ENCODE measurements around the gene ACBD5. TPM values are rescaled to one million over a fixed set of nuclear protein-coding genes. Genes with fewer than 3 reads are reported as not detected.
"Not testable (repeated sequence)": the region's sequence is repeated elsewhere in the genome, so short reads cannot be mapped to it uniquely, and the experiment has no call there.

Gene ACBD5
- total and polyA plus RNA-seq, 7 donors, result 11.5 to 36.8 (median 19.6) TPM

DNA sequence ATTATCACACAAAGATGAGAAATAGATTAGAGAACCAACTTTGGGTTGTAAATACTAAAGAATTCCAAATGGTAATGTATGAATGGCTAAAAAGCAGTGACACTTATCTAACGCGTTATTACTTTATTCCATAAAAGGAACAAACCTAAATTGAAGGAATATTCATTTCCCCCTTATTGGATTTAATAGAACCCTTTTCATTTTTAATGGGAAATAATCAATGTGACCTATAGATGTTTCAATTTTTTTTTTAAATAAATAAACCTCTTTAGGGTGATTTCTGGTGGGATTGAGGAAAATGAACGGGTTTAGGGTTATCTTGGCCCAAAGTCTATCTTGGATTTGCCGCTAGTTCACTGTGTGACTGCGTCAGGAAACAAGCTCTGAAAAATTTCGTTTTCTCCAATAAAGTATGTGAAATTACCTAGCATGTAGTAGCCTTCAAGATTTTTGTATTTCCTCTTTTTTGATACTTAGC, 1.9 kb upstream of the ACBD5 start:
- H3K27ac ChIP-seq, result peak overlapping the region; percentile 95 to 98 (median 96)
- TF ChIP-seq POLR2AphosphoS5 (IDR thresholded peaks at IDR 0.05) (no peak), POLR2A (IDR thresholded peaks at IDR 0.05) (no peak), CTCF (IDR thresholded peaks at IDR 0.05) (no peak), EP300 (IDR thresholded peaks at IDR 0.05) (no peak)
- H3K27me3 ChIP-seq, result no peaks in the 10 kb centered on the region
- H3K4me1 ChIP-seq, result peaks cover 0 to 34% (median 21%) of the 10 kb centered on the region in 4 donors
- WGBS, 2 donors, result 0% methylated on average over 6 of the region's 6 CpGs
- no peaks in the 10 kb centered on the region for H3K36me3 ChIP-seq
- intact Hi-C loops (cut with DNase I), result loop anchor here (5.0 kb wide), 1 partner anchor 260 kb away; the partner anchor contains the start of gene RAB18
- H3K9me3 ChIP-seq, result no peaks in the 10 kb centered on the region
- H3K4me3 ChIP-seq, result peak overlapping the region; percentile 58 to 87 (median 79)
- DNase-seq, result no peak

DNA sequence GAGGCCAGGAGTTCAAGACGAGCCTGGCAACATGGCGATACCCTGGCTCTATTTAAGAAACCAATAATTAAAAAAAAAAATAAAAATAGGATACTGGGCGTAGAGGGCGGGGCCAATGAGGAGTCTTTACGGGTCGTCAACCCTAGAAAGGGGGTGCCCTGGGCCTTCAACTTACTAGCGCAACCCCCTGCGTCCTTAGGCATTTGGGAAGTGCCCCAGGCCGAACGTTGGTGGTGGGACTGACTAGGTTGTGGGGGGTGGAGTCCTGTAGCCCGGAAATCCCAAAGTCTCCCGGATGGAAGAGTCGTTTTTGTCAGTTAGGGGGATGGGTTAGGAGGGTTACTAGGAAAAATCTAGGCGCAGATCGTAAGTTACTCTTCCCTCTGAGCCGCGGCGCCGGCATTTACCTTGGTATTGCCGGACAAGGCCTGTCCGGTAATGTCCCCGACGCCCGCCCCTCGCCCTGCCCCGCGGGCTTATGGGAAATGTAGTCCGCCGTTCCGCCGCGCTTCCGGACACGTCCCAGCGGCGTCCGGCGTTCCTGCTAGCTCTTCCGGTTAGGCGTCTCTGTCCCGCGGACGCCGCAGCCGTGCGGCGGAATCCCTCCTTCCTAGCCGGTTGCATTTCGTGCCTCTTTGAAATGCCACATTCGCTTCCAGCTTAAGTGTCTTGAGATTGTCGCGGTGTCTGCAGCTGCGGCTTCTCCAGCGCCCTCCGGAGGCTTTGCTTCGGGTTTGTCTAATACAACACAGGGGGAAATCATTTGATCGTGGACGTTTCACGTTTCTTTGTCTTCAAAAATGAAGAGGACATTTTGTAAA, 1.3 kb upstream of the ACBD5 start:
- DNase-seq, result peak; percentile 96
- no peak for TF ChIP-seq EP300 (IDR thresholded peaks at IDR 0.05)
- peak; percentile 9 to 50 (median 37) for TF ChIP-seq CTCF (IDR thresholded peaks at IDR 0.05)
- TF ChIP-seq POLR2AphosphoS5 (IDR thresholded peaks at IDR 0.05), result peak in 3 of 4 donors; percentile 97 to 98 (median 98)
- peak; percentile 93 to 95 for TF ChIP-seq POLR2A (IDR thresholded peaks at IDR 0.05)
- H3K4me3 ChIP-seq, result peak overlapping the region; percentile 58 to 87 (median 79)
- no peaks in the 10 kb centered on the region for H3K36me3 ChIP-seq
- 3% methylated on average over 59 of the region's 59 CpGs for WGBS, 2 donors
- intact Hi-C loops (cut with DNase I), result loop anchor here (1.0 to 5.0 kb wide), 2 partner anchors 87 to 260 kb away; partner anchors contain the start of genes MASTL and RAB18
- no peaks in the 10 kb centered on the region for H3K9me3 ChIP-seq
- H3K27ac ChIP-seq, result peak overlapping the region; percentile 95 to 98 (median 96)
- no peaks in the 10 kb centered on the region for H3K27me3 ChIP-seq
- peaks cover 0 to 34% (median 21%) of the 10 kb centered on the region in 4 donors for H3K4me1 ChIP-seq

- no peaks in the 10 kb centered on the region for H3K9me3 ChIP-seq
- peaks cover 0 to 38% (median 21%) of the 10 kb centered on the region in 4 donors for H3K4me1 ChIP-seq
- peak overlapping the region; percentile 95 to 98 (median 96) for H3K27ac ChIP-seq
- peak overlapping the region; percentile 58 to 87 (median 79) for H3K4me3 ChIP-seq
- WGBS, 2 donors, result 12 to 26% methylated on average over 33 of the region's 33 CpGs
- H3K36me3 ChIP-seq, result no peaks in the 10 kb centered on the region
- DNase-seq, result no peak
- H3K27me3 ChIP-seq, result no peaks in the 10 kb centered on the region
- intact Hi-C loops (cut with DNase I), result loop anchor here (1.0 to 5.0 kb wide), 2 partner anchors 86 to 261 kb away; partner anchors contain the start of genes MASTL and RAB18
- TF ChIP-seq EP300 (IDR thresholded peaks at IDR 0.05) (no peak), POLR2A (IDR thresholded peaks at IDR 0.05) (no peak), CTCF (IDR thresholded peaks at IDR 0.05) (no peak), POLR2AphosphoS5 (IDR thresholded peaks at IDR 0.05) (no peak)
These were observed 534 bp upstream of the ACBD5 start for GRCh38 chr10:27241010-27241651.

DNA sequence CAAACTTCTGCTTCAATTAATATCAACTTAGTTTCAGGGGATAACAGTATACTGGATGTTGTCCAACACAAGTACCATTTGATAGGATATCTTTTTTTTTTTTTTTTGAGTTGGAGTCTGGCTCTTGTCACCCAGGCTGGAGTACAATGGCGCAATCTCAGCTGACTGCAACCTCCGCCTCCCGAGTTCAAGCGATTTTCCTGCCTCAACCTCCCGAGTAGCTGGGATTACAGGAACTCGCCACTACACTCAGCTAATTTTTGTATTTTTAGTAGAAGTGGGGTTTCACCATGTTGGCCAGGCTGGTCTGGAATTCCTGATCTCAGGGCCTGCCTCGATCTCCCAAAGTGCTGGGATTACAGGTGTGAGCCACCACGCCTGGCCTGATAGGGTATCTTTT, 3.1 kb downstream of the ACBD5 start:
- peaks cover 0 to 30% (median 16%) of the 10 kb centered on the region in 4 donors for H3K4me1 ChIP-seq
- H3K9me3 ChIP-seq; H3K27me3 ChIP-seq; H3K27ac ChIP-seq; H3K4me3 ChIP-seq; intact Hi-C loops (cut with DNase I); DNase-seq: not testable (repeated sequence)
- 91 to 98% methylated on average over 8 of the region's 8 CpGs for WGBS, 2 donors
- peaks cover 0 to 10% (median 0%) of the 10 kb centered on the region in 4 donors for H3K36me3 ChIP-seq

- DNase-seq; H3K27ac ChIP-seq; intact Hi-C loops (cut with DNase I); H3K27me3 ChIP-seq; H3K4me3 ChIP-seq; H3K9me3 ChIP-seq: not testable (repeated sequence)
- peaks cover 0 to 18% (median under 1%) of the 10 kb centered on the region in 4 donors for H3K36me3 ChIP-seq
- WGBS, 2 donors, result 35 to 70% methylated on average over 9 of the region's 9 CpGs
- H3K4me1 ChIP-seq, result peaks cover 0 to 30% (median 16%) of the 10 kb centered on the region in 4 donors
These were observed 3.9 kb downstream of the ACBD5 start for GRCh38 chr10:27236589-27237128.
